ENCODE results near the gene CNFN.

DNA sequence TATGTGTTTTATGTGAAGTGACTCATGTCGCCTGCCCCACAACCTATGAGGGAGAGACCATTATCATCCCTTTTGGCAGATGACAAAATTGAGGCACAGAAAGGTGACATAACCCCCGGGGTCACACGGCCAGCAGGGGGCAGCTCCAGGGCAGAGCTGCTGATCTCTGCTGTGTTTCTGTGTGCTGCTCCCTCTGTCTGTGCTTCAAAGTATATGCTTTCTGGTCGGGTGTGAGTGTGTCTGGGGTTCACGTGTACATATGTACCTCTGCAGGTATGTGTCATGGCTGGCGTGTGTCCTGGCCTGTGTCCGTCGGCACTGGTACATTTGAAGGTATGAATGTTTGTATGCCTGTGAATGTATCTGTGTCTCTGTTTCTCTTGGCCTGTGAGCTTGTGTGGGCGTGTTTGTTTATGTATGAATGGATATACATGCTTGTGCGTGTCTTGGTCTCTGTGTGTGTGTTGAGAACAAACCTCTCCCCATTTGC lies 30.0 kb upstream of the CNFN start:
- TF ChIP-seq, protein P1, sequence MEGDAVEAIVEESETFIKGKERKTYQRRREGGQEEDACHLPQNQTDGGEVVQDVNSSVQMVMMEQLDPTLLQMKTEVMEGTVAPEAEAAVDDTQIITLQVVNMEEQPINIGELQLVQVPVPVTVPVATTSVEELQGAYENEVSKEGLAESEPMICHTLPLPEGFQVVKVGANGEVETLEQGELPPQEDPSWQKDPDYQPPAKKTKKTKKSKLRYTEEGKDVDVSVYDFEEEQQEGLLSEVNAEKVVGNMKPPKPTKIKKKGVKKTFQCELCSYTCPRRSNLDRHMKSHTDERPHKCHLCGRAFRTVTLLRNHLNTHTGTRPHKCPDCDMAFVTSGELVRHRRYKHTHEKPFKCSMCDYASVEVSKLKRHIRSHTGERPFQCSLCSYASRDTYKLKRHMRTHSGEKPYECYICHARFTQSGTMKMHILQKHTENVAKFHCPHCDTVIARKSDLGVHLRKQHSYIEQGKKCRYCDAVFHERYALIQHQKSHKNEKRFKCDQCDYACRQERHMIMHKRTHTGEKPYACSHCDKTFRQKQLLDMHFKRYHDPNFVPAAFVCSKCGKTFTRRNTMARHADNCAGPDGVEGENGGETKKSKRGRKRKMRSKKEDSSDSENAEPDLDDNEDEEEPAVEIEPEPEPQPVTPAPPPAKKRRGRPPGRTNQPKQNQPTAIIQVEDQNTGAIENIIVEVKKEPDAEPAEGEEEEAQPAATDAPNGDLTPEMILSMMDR (IDR thresholded peaks at IDR 0.05): peak; percentile 17 to 37 (median 27)
- no peak for TF ChIP-seq EP300 (IDR thresholded peaks at IDR 0.05)
